ENCODE data around the gene PTPRN.

DNA sequence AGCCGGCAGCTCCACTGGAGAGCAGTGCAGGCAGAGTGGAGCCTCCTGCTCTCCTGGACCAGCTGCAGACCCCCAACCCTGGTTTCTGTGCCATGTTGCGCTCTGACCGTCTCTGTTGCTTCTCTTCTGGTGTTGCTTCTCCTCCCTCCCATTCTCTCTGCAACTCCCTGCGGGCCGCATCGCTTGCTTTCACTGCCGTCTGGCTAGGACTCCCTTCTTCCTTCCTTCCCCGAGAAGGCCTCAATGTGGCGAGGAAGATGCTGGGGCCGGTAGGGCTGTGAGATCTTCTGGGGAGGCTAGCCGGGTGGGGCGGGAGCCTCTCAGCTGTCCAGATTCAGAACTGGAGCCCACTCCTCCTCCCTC lies 23.8 kb downstream of the PTPRN start:
- TF ChIP-seq, protein P1, sequence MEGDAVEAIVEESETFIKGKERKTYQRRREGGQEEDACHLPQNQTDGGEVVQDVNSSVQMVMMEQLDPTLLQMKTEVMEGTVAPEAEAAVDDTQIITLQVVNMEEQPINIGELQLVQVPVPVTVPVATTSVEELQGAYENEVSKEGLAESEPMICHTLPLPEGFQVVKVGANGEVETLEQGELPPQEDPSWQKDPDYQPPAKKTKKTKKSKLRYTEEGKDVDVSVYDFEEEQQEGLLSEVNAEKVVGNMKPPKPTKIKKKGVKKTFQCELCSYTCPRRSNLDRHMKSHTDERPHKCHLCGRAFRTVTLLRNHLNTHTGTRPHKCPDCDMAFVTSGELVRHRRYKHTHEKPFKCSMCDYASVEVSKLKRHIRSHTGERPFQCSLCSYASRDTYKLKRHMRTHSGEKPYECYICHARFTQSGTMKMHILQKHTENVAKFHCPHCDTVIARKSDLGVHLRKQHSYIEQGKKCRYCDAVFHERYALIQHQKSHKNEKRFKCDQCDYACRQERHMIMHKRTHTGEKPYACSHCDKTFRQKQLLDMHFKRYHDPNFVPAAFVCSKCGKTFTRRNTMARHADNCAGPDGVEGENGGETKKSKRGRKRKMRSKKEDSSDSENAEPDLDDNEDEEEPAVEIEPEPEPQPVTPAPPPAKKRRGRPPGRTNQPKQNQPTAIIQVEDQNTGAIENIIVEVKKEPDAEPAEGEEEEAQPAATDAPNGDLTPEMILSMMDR (conservative IDR thresholded peaks at IDR 0.05; ENCODE audit: low read length) = no peak
- TF ChIP-seq EZH2phosphoT487 (IDR thresholded peaks at IDR 0.05; ENCODE audit: borderline replicate concordance) = no peak
